H54 (cell line): ENCODE data around the gene KIAA1143.

Experiments
- DNase-seq: peaks from one replicate; pipeline ENCODE4 v3.0.0; 2011; ENCODE audit warnings: low spot score, mixed read lengths; ENCODE audit not compliant: insufficient read length
- FAIRE-seq: peaks from 3 replicates; lab custom pipeline; 2011; peaks lifted over from hg19 to GRCh38; lab: Jason Lieb, UNC
- POLR2A ChIP-seq: IDR thresholded peaks from 2 replicates; pipeline ENCODE4 v1.6.1; 2011; ENCODE audit warnings: low read depth, mild to moderate bottlenecking, low read length

Gene KIAA1143

GRCh38 chr3:44721231-44722102 lies 40.0 kb downstream of the KIAA1143 start:
- no peak for DNase-seq
- peak; percentile 38 for FAIRE-seq
- no peak for TF ChIP-seq POLR2A

DNA sequence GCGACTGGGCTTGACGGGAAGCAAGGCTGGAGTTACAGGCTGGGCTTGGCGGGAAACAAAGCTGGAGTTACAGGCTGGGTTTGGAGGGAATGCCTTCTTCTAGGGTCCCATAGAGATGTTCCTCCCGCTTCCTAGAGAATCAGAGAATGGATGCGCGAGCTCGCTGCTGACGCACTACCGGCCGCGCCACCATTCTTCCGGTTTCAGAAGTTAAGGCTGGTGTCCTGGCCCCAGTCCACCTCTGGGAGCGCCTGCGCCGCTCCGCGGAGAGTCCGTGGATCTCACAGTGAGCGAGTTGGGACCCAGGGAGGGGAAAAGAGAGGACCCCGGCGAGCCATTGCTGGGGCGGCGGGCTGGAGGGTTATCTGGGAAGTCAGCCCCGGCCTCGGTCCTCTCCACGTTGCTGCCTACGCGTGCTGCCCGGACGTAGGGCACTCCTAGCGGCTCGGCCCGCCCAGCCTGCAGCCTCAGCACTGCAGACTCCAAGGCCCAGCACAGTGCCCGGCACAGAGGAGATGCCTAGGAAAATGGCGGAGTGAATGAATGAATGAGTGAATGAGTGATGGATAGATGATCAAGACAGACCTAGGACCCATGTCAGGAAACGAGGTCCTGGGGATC lies 48.9 kb downstream of the KIAA1143 start, which contains the start of gene ZNF502:
TSS of gene ZNF502 (plus strand) at position 206 of the 621 bp plus-strand sequence. CDS start 7,602 bp downstream, outside the sequence.
- peak; percentile 49 for DNase-seq
- FAIRE-seq = peak; percentile 76
- TF ChIP-seq POLR2A = no peak
